GM18505 (cell line): ENCODE data around the gene CRB3.
"Not testable (repeated sequence)": the region's sequence is repeated elsewhere in the genome, so short reads cannot be mapped to it uniquely, and the experiment has no call there.

Experiments used
- ATAC-seq: cut with Tn5 transposase; IDR thresholded peaks from one replicate; pipeline ENCODE4 v1.9.1; 2021; ENCODE audit not compliant: unreplicated experiment
- POLR2A ChIP-seq: IDR thresholded peaks from 4 replicates; pipeline ENCODE4 v1.6.1; 2011; ENCODE audit warnings: borderline replicate concordance; ENCODE audit not compliant: insufficient read depth, insufficient read length; ENCODE audit errors: extremely low read depth

Gene CRB3

DNA sequence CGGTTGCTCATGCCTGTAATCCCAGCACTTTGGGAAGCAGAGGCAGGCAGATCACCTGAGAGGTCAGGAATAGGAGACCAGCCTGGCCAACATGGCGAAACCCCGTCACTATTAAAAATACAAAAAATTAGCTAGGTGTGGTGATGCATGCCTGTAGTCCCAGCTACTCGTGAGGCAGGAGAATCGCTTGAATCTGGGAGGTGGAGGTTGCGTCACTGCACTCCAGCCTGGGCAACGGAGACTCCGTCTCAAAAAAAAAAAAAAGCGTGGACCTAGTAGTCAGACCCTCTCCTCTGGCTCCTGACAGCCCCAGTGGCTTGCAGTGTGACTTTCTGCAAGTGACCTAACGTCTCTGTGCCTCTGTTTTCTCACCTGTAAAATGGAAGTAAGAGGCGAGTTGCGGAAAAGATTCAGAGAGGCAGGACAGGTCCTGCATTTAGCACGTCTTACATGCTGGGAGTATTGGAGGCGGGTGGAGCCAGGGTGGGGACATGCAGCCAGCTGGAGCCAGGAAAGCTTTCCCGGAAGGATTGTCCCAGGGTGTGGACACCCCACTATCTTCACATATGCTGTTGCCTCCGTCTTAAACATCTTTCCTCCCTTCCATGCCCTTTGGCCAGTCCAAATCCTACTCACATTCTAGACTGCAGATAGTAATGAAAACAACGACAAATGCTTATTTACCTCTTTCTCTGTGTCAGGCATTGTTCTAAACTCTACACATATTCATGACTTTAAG is 35.1 kb downstream of the CRB3 start:
- TF ChIP-seq POLR2A = no peak
- ATAC-seq = no peak

DNA sequence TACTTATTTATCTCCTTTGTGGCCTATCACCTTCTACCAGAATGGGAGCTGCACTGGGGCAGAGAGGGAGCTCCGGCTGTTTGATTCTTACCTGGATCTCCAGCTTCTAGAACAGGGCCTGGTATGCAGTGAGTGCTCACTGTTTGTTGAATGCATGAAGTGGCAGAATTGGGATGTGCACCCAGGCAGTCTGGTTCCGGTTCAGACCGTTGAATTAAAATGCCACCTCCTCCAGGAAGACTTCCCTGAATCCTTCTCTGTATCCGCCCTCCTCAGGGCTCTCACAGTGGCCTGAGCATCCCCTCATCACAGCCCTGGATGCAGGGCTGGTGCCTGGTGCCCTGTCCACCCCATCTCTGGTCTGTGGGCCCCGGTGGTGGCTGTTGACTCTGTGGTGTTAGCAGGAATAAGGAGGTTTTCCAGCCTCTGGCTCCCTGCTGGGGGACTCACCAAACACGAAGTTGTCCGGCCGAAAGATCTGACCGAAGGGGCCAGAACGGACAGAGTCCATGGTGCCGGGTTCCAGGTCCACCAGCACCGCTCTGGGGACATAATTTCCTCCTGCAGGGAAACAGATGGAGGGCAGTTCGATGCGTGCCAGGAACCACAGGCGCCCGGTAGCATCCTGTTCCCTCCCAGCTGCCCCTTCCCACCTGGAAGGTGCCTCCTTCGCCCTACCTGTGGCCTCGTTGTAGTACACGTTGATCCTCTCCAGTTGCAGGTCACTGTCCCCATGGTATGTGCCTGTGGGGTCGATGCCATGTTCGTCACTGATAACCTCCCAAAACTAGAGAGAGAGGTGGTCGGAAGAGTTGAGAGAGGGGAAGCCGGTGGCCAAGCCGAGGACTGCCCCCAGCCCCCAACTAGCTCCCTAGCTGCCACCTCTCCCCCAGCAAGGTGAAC is 37.0 kb downstream of the CRB3 start:
- TF ChIP-seq POLR2A = no peak
- ATAC-seq = no peak

DNA sequence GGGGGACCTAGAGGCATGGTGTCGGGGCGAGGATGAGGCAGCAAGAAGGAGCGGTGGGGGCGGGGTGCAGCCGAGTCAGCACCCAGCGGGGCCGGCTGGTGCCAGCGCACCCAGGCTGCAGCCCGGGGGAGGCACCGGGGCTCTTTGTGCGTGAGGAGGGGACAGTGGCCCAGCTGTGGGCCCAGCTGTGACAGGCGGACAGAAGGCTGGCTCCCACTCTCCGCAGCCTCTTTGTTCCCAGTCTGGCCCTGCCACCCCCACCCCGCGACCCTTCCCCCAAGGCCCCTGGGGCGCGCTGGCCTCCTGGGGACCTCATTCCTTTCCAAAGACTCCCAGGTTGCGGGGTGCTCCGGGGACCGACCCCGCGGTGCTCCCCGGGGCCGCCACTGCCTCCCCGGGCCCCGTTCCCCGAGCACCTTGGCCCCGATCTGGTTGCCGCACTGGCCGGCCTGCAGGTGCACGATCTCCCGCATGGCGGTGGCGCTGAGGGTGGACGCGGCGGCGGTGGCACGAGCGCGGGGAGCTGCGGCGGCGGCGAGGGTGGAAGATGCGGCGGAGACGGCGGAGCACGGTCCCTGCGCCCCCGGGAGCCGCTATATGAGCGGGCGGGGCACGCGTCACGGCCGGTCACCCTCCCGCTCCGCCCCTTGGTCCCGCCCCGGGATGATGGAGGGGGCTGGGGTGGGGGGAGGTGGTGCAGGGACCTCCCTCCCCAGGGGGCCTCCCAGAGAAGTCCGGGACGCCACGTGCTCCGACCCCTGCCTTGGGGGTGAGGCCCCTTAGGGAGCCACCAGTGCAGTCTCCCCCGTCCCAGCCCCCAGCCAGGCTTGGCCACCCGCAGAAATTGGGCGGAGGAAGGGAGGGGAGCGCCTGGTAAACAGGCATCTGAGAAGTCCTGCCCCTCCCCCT is 37.9 kb downstream of the CRB3 start, which contains the start of gene TUBB4A:
TSS of gene TUBB4A (minus strand) at position 570 of the 909 bp plus-strand sequence. CDS start at position 473, 97 bp downstream.
- ATAC-seq = no peak
- TF ChIP-seq POLR2A = no peak

- no peak for ATAC-seq
- no peak for TF ChIP-seq POLR2A
Measured at GRCh38 chr19:6503407-6504201, 39.5 kb downstream of the CRB3 start.

DNA sequence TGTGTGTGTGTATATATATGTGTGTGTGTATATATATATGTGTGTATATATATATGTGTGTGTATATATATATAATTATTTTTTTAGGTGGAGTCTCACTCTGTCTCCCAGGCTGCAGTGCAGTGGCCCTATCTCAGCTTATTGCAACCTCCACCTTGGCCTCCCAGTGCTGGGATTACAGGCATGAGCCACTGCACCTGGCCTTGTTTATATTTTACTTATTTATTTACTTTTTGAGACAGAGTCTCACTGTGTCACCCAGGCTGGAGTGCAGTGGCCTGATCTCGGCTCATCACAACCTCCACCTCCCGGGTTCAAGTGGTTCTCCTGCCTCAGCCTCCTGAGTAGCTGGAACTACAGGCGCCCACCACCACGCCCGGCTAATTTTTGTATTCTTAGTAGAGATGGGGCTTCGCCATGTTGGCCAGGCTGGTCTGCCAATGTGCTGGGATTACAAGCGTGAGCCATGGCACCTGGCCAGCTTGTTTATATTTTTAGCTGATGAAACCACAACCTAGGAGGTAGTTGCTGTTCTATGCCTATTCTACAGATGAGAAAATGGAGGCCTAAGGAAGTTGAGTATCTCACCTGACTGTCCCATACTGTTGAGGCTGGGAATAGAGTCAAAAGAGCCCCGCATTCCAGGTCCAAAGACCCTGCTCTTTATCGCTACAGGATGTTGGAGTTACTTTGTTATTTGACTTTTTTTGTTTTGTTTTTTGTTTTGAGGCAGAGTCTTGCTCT is 44.1 kb downstream of the CRB3 start:
- not testable (repeated sequence) for ATAC-seq

DNA sequence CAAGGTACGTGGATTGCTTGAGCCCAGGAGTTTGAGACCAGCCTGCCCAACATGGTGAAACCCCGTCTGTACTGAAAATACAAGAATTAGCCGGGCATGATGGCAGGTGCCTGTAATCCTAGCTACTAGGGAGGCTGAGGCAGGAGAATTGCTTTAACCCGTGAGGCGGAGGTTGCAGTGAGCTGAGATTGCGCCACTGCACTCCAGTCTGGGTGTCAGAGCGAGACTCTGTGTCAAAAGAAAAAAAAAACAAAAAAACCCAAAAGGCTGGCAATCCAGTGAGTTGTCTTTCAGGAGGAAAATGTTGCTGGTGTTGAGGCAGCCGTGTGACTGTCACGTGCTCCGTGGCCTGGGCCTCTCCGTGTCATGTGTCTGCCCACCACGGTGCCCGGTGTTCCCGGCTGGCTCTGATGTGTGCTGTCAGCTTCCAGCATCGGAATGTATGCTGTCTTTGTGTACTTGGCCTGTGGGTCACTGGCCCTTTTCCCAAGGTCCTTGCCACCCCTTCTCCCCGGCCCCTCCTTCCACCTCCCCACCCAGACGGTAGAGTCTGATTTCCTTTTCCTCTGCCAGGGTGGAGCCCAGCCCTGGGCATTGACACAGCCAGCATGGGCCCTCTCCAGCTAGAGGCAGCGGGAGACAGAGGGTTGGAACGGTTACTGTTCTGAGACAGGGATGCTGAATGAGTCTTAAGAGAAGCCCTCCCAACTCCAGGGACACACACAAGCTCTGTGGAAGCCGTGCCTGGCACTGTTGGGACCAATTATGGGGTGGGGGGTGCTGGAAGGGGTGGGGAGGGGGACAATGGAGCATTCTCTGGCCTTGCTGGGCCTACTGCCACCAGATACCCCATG is 45.3 kb downstream of the CRB3 start:
- TF ChIP-seq POLR2A = no peak
- no peak for ATAC-seq

DNA sequence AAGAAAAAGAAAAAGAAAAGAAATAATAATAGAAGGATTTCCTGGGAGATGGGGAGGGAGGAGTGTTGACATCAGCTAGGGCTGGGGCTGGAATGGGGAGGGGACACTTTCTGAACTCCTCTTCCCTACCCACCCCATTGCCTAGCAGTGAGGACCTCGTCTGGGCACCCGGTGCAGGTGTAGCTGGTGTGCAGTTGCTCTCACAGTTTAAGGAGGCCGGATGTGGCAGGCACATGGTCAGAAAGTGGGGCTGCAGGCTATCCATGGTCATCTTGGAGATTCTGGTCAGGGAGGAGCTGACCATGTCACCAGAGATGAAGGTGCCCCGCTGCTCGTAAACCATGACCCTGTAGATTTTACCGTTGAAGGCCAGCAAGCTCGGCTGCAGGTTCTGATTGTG is 46.5 kb downstream of the CRB3 start:
- TF ChIP-seq POLR2A = no peak
- ATAC-seq = no peak

- TF ChIP-seq POLR2A = no peak
- no peak for ATAC-seq
Measured at GRCh38 chr19:6514089-6514488, 50.0 kb downstream of the CRB3 start.

GRCh38 chr19:6514926-6515544 is 51.0 kb downstream of the CRB3 start:
- no peak for ATAC-seq

GRCh38 chr19:6516018-6516658 is 52.1 kb downstream of the CRB3 start:
- peak; percentile 62 for TF ChIP-seq POLR2A
- peak; percentile 31 for ATAC-seq

More at GRCh38 chr19:6514926-6515544, 51.0 kb downstream of the CRB3 start:
- no peak for TF ChIP-seq POLR2A
